HepG2 (cell line): ENCODE measurements around the gene ZBTB46. TPM values are rescaled to one million over a fixed set of nuclear protein-coding genes. Genes with fewer than 3 reads are reported as not detected.

Experiments used
- ATAC-seq: fragments of 200-7000 bp; cut with Tn5 transposase; 3 replicates; pipeline ENCODE4 v1.9.1; 2020; ENCODE audit warnings: mild to moderate bottlenecking, moderate library complexity
- BruUV-seq: library from RNA; stranded (reverse); fragments of 400-500 nt; replicated peaks from 2 replicates; lab custom pipeline; 2021; lab: Mats Ljungman, UMichigan
- CTCF ChIA-PET: fragments of 300-600 bp; formaldehyde crosslinking; extraction: SDS; loops from one replicate; lab custom pipeline; 2021; ENCODE audit warnings: low total read pairs, inconsistent platforms, low intra/inter-chr PET ratio; lab: Yijun Ruan, JAX
- POLR2A ChIA-PET: fragments of 350-600 bp; sonication (Branson Sonifier 250); formaldehyde crosslinking; loops from one replicate; lab custom pipeline; 2020; ENCODE audit warnings: antibody characterized with exemption, inconsistent platforms; lab: Yijun Ruan, JAX
- DNase-seq: peaks from one replicate; pipeline ENCODE4 v3.0.0-alpha.2; 2015; ENCODE audit warnings: low spot score
- FAIRE-seq: peaks from 3 replicates; lab custom pipeline; 2011; peaks lifted over from hg19 to GRCh38; lab: Jason Lieb, UNC
- H2AFZ ChIP-seq: one replicate; pipeline ENCODE4 v1.6.1; 2011; ENCODE audit warnings: low read length, inconsistent platforms
- H3K27ac ChIP-seq: fragments of 300-600 bp; 3 replicates; pipeline ENCODE4 v1.8.0; 2011; ENCODE audit warnings: mixed run types, mild to moderate bottlenecking, mixed read lengths, low read length, inconsistent platforms; ENCODE audit not compliant: insufficient read depth; ENCODE audit errors: extremely low read length
- H3K27me3 ChIP-seq, 2 experiments: fragments of 200-600 bp in 1 of 2; 2 replicates in 1 of 2; 3 replicates in 1 of 2; pipeline versions ENCODE4 v1.6.0 to v1.8.0; 2011; ENCODE audit warnings: low read length in 2 of 2, mild to moderate bottlenecking in 2 of 2, moderate library complexity in 2 of 2, inconsistent platforms in 1 of 2; ENCODE audit not compliant: insufficient read depth in 2 of 2, control insufficient read depth in 1 of 2
- H3K36me3 ChIP-seq, 2 experiments: fragments of 200-600 bp in 1 of 2; replicated peaks in 1 of 2; 2 replicates in 1 of 2; 3 replicates in 1 of 2; pipeline versions ENCODE4 v1.5.1 to v1.8.0; 2011; ENCODE audit warnings: low read length in 2 of 2, inconsistent platforms in 1 of 2; ENCODE audit not compliant: insufficient read depth in 2 of 2, control insufficient read depth in 1 of 2
- H3K4me1 ChIP-seq: 2 replicates; pipeline ENCODE4 v1.5.1; 2012; ENCODE audit warnings: low read length, inconsistent platforms; ENCODE audit not compliant: insufficient read depth
- H3K4me2 ChIP-seq: 2 replicates; pipeline ENCODE4 v1.6.0; 2011; ENCODE audit warnings: low read depth, low read length, inconsistent platforms
- H3K4me3 ChIP-seq, 3 experiments: fragments of 200-600 bp in 1 of 3; sonication (generic), shearing (Covaris generic) in 1 of 3; replicated peaks in 1 of 3; 2 replicates each; pipeline ENCODE4 v1.5.1; 2011 to 2016; ENCODE audit warnings: low read length in 3 of 3, inconsistent platforms in 2 of 3, low read depth in 2 of 3, mild to moderate bottlenecking in 2 of 3, control low read depth in 1 of 3, mixed read lengths in 1 of 3; ENCODE audit not compliant: insufficient read depth in 1 of 3
- H3K79me2 ChIP-seq: one replicate; pipeline ENCODE4 v1.6.1; 2011; ENCODE audit warnings: low read length, inconsistent platforms; ENCODE audit not compliant: insufficient read depth
- H3K9ac ChIP-seq: 2 replicates; pipeline ENCODE4 v1.6.0; 2011; ENCODE audit warnings: mild to moderate bottlenecking, low read depth, low read length, inconsistent platforms; ENCODE audit not compliant: insufficient read depth
- H3K9me3 ChIP-seq: 2 replicates; pipeline ENCODE4 v1.5.1; 2012; ENCODE audit warnings: mild to moderate bottlenecking, low read length
- H4K20me1 ChIP-seq: 2 replicates; pipeline ENCODE4 v1.6.0; 2011; ENCODE audit warnings: inconsistent platforms, mild to moderate bottlenecking, low read length, moderate library complexity; ENCODE audit not compliant: insufficient read depth
- BORCS8-MEF2B ChIP-seq: sonication (generic); formaldehyde crosslinking; IDR thresholded peaks from 2 replicates; pipeline ENCODE4 v1.8.0; 2022; ENCODE audit warnings: mild to moderate bottlenecking, missing genetic modification reagents
- EZH2 ChIP-seq: conservative IDR thresholded peaks from 2 replicates; pipeline ENCODE4 v1.6.1; 2012; ENCODE audit warnings: mild to moderate bottlenecking, low read depth, low read length, moderate library complexity
- FOXA1 ChIP-seq, 2 experiments: fragments of 450-650 bp in 1 of 2; sonication (generic) in 1 of 2; formaldehyde crosslinking in 1 of 2; IDR thresholded peaks; 2 replicates each; pipeline versions ENCODE4 v1.4.0 to v1.6.1; 2016 to 2020; ENCODE audit warnings: missing genetic modification reagents in 1 of 2
- GFI1 ChIP-seq: sonication (generic); formaldehyde crosslinking; IDR thresholded peaks from 2 replicates; pipeline ENCODE4 v1.5.0; 2020; ENCODE audit warnings: missing genetic modification reagents, mild to moderate bottlenecking, borderline replicate concordance
- MEIS2 ChIP-seq: sonication (generic); formaldehyde crosslinking; IDR thresholded peaks from 2 replicates; pipeline ENCODE4 v1.9.0; 2021; ENCODE audit warnings: mild to moderate bottlenecking, missing genetic modification reagents
- RBM22 ChIP-seq: fragments of 200-400 bp; formaldehyde crosslinking; optimal IDR thresholded peaks from 2 replicates; pipeline ENCODE3; 2017; ENCODE audit warnings: mild to moderate bottlenecking, low read length, moderate library complexity
- TEAD3 ChIP-seq: optimal IDR thresholded peaks from 2 replicates; pipeline ENCODE3; 2016; ENCODE audit warnings: borderline replicate concordance
- ZBTB38 ChIP-seq: sonication (generic); formaldehyde crosslinking; IDR thresholded peaks from 2 replicates; pipeline ENCODE4 v1.5.1; 2020; ENCODE audit warnings: mild to moderate bottlenecking, missing genetic modification reagents
- ZMYM2 ChIP-seq: sonication (generic); formaldehyde crosslinking; IDR thresholded peaks from 2 replicates; pipeline ENCODE4 v1.8.0; 2022; ENCODE audit warnings: mild to moderate bottlenecking, missing genetic modification reagents
- WGBS: methylation state at CpG from one replicate; pipeline ENCODE4 v1.1.6; 2017; ENCODE audit warnings: low lambda C conversion rate; 5-methylcytosine and 5-hydroxymethylcytosine counted together
- in situ Hi-C: cut with HindIII; loops from 2 replicates; pipeline ENCODE4 v1.10.0; 2017; ENCODE audit warnings: low pct_unique_long_range_greater_than_20kb; ENCODE audit not compliant: extremely low pct_ligation_motif_present
- intact Hi-C: fragments of 100-400 bp; cut with micrococcal nuclease; formaldehyde crosslinking; loops from one replicate; pipeline ENCODE4 v1.10.0; 2022; ENCODE audit not compliant: unreplicated experiment
- polyA plus RNA-seq, 8 experiments: library from polyadenylated mRNA; depleted of rRNA in 3 of 8; stranded (reverse) in 7 of 8; unstranded in 1 of 8; fragments of >200 nt; fragmentation: Illumina TruSeq in 4 of 8; extraction: Trizol in 4 of 8; gene quantifications; 2 replicates each; pipeline versions ENCODE4 v1.2.1 to v1.2.3, GENCODE V29; 2011 to 2016; ENCODE audit warnings: low read depth in 4 of 8, missing spikeins in 1 of 8, mixed read lengths in 1 of 8; ENCODE audit not compliant: insufficient read depth in 1 of 8
- total RNA-seq, 5 experiments: library from RNA; depleted of rRNA; stranded (reverse); fragments of >200 nt; fragmentation: Illumina TruSeq; extraction: Trizol; gene quantifications; 2 replicates each; pipeline ENCODE4 v1.2.3, GENCODE V29; 2016; ENCODE audit warnings: low read depth in 1 of 5
- TF ChIP-seq, protein P1 (sequence below): sonication (generic); formaldehyde crosslinking; IDR thresholded peaks from 2 replicates; pipeline ENCODE4 v1.4.0; 2020; ENCODE audit warnings: missing genetic modification reagents, borderline replicate concordance
- TF ChIP-seq, protein P2 (sequence below): sonication (generic); formaldehyde crosslinking; IDR thresholded peaks from 2 replicates; pipeline ENCODE4 v1.4.0; 2020; ENCODE audit warnings: missing genetic modification reagents
- TF ChIP-seq, protein P3 (sequence below): sonication (generic); formaldehyde crosslinking; IDR thresholded peaks from 2 replicates; pipeline ENCODE4 v1.4.0; 2020; ENCODE audit warnings: missing genetic modification reagents, borderline replicate concordance

The ZBTB46 gene
- total and polyA plus RNA-seq, 2 of the 13 experiments (the other 11 are each of a cell fraction or from before 2014, with no cell fraction given), result 1.6 to 13.5 TPM

DNA sequence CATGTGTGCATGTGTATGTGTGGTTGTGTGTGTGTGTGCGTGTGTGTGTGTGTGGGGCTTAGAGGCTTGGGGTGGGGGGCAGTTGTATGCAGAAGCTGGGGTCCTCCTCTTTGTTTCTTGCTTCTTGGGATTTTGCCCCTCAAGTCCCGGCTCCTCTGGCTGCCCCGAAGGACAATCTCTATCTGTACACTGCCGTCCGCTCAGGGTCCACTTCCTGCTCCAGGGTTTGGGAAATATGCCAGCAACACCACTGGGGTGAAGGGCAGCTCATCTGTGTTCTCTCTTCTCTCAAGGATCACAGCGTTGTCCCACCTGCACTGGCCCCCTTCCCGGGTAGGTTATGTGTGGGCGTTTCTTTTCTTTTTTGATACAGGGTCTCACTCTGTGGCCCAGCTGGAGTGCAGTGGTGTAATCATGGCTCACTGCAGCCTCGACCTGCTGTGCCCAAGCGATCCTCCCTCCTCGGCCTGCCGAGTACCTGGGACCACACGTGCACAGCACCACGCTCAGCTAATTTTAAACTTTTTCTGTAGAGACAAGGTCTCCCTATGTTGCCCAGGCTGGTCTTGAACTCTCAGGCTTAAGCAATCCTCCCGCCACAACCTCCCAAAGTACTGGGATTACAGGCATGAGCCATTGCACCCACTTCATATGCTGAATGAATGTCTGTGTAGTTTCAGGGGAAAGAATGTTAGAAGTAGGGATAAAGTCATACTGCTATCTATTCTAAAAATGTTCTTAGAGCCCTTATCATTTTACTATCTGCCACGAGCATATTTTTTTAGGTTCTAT is 65.8 kb downstream of the ZBTB46 start:
- ChIA-PET CTCF (no interaction called here), POLR2A (interaction anchor here (0.6 to 1.6 kb wide), 7 partner anchors 19 to 298 kb away, joined by 3 to 7 read pairs (median 4); partner anchors contain the start of genes LIME1, TCEA2, TPD52L2 and UCKL1)
- BruUV-seq, result no TSS peak
- Histone ChIP-seq H3K27me3 (no peaks in the 10 kb centered on the region), H4K20me1 (no peaks in the 10 kb centered on the region), H3K9me3 (no peaks in the 10 kb centered on the region), H3K4me2 (peak overlapping the region; percentile 75), H3K4me3 (peak overlapping the region in 1 of 3 experiments; percentile 29; a peak in 2 of 6 replicates), H3K27ac (peak overlapping the region; percentile 54), H2AFZ (no peak overlapping the region), H3K4me1 (peaks cover 17% of the 10 kb centered on the region), H3K9ac (peak overlapping the region; percentile 3; the same call in 1 of the 2 replicates), H3K79me2 (no peaks in the 10 kb centered on the region), H3K36me3 (no peaks in the 10 kb centered on the region)
- FAIRE-seq, result peak; percentile 93
- 25% methylated on average over 16 of the region's 16 CpGs for WGBS
- peak; percentile 96 for ATAC-seq
- in situ Hi-C loops, result no loop called here
- DNase-seq, result peak; percentile 83
- intact Hi-C loops, result no loop called here
- TF ChIP-seq, protein P1, sequence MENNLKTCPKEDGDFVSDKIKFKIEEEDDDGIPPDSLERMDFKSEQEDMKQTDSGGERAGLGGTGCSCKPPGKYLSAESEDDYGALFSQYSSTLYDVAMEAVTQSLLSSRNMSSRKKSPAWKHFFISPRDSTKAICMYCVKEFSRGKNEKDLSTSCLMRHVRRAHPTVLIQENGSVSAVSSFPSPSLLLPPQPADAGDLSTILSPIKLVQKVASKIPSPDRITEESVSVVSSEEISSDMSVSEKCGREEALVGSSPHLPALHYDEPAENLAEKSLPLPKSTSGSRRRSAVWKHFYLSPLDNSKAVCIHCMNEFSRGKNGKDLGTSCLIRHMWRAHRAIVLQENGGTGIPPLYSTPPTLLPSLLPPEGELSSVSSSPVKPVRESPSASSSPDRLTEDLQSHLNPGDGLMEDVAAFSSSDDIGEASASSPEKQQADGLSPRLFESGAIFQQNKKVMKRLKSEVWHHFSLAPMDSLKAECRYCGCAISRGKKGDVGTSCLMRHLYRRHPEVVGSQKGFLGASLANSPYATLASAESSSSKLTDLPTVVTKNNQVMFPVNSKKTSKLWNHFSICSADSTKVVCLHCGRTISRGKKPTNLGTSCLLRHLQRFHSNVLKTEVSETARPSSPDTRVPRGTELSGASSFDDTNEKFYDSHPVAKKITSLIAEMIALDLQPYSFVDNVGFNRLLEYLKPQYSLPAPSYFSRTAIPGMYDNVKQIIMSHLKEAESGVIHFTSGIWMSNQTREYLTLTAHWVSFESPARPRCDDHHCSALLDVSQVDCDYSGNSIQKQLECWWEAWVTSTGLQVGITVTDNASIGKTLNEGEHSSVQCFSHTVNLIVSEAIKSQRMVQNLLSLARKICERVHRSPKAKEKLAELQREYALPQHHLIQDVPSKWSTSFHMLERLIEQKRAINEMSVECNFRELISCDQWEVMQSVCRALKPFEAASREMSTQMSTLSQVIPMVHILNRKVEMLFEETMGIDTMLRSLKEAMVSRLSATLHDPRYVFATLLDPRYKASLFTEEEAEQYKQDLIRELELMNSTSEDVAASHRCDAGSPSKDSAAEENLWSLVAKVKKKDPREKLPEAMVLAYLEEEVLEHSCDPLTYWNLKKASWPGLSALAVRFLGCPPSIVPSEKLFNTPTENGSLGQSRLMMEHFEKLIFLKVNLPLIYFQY (CRISPR knock-in tag), result 0 out of 2 replicates have a peak, but pooled peaks have one; percentile 26
- TF ChIP-seq, protein P2, sequence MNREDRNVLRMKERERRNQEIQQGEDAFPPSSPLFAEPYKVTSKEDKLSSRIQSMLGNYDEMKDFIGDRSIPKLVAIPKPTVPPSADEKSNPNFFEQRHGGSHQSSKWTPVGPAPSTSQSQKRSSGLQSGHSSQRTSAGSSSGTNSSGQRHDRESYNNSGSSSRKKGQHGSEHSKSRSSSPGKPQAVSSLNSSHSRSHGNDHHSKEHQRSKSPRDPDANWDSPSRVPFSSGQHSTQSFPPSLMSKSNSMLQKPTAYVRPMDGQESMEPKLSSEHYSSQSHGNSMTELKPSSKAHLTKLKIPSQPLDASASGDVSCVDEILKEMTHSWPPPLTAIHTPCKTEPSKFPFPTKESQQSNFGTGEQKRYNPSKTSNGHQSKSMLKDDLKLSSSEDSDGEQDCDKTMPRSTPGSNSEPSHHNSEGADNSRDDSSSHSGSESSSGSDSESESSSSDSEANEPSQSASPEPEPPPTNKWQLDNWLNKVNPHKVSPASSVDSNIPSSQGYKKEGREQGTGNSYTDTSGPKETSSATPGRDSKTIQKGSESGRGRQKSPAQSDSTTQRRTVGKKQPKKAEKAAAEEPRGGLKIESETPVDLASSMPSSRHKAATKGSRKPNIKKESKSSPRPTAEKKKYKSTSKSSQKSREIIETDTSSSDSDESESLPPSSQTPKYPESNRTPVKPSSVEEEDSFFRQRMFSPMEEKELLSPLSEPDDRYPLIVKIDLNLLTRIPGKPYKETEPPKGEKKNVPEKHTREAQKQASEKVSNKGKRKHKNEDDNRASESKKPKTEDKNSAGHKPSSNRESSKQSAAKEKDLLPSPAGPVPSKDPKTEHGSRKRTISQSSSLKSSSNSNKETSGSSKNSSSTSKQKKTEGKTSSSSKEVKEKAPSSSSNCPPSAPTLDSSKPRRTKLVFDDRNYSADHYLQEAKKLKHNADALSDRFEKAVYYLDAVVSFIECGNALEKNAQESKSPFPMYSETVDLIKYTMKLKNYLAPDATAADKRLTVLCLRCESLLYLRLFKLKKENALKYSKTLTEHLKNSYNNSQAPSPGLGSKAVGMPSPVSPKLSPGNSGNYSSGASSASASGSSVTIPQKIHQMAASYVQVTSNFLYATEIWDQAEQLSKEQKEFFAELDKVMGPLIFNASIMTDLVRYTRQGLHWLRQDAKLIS (CRISPR knock-in tag), result no peak
- TF ChIP-seq ZMYM2 (CRISPR knock-in tag) (no peak), MEIS2 (CRISPR knock-in tag) (no peak), FOXA1 (IDR thresholded peaks at IDR 0.05) (no peak), FOXA1 (CRISPR knock-in tag; IDR thresholded peaks at IDR 0.05) (0 out of 2 replicates have a peak, but pooled peaks have one; percentile 29), EZH2 (no peak), ZBTB38 (CRISPR knock-in tag) (peak; percentile 86; the same call in 1 of the 2 replicates), BORCS8-MEF2B (CRISPR knock-in tag) (no peak), TEAD3 (CRISPR knock-in tag) (peak; percentile 73), GFI1 (CRISPR knock-in tag) (no peak), RBM22 (no peak)
- TF ChIP-seq, protein P3, sequence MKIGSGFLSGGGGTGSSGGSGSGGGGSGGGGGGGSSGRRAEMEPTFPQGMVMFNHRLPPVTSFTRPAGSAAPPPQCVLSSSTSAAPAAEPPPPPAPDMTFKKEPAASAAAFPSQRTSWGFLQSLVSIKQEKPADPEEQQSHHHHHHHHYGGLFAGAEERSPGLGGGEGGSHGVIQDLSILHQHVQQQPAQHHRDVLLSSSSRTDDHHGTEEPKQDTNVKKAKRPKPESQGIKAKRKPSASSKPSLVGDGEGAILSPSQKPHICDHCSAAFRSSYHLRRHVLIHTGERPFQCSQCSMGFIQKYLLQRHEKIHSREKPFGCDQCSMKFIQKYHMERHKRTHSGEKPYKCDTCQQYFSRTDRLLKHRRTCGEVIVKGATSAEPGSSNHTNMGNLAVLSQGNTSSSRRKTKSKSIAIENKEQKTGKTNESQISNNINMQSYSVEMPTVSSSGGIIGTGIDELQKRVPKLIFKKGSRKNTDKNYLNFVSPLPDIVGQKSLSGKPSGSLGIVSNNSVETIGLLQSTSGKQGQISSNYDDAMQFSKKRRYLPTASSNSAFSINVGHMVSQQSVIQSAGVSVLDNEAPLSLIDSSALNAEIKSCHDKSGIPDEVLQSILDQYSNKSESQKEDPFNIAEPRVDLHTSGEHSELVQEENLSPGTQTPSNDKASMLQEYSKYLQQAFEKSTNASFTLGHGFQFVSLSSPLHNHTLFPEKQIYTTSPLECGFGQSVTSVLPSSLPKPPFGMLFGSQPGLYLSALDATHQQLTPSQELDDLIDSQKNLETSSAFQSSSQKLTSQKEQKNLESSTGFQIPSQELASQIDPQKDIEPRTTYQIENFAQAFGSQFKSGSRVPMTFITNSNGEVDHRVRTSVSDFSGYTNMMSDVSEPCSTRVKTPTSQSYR (CRISPR knock-in tag), result peak; percentile 54; the same call in 1 of the 2 replicates
